HepG2 (cell line): ENCODE data around the gene VAMP4. TPM values are rescaled to one million over a fixed set of nuclear protein-coding genes. Genes with fewer than 3 reads are reported as not detected.

Experiments used
- ATAC-seq: fragments of 200-7000 bp; cut with Tn5 transposase; 3 replicates; pipeline ENCODE4 v1.9.1; 2020; ENCODE audit warnings: mild to moderate bottlenecking, moderate library complexity
- BruUV-seq: library from RNA; stranded (reverse); fragments of 400-500 nt; replicated peaks from 2 replicates; lab custom pipeline; 2021; lab: Mats Ljungman, UMichigan
- CTCF ChIA-PET: fragments of 300-600 bp; formaldehyde crosslinking; extraction: SDS; loops from one replicate; lab custom pipeline; 2021; ENCODE audit warnings: low total read pairs, inconsistent platforms, low intra/inter-chr PET ratio; lab: Yijun Ruan, JAX
- POLR2A ChIA-PET: fragments of 350-600 bp; sonication (Branson Sonifier 250); formaldehyde crosslinking; loops from one replicate; lab custom pipeline; 2020; ENCODE audit warnings: antibody characterized with exemption, inconsistent platforms; lab: Yijun Ruan, JAX
- DNase-seq: peaks from one replicate; pipeline ENCODE4 v3.0.0-alpha.2; 2015; ENCODE audit warnings: low spot score
- FAIRE-seq: peaks from 3 replicates; lab custom pipeline; 2011; peaks lifted over from hg19 to GRCh38; lab: Jason Lieb, UNC
- H2AFZ ChIP-seq: one replicate; pipeline ENCODE4 v1.6.1; 2011; ENCODE audit warnings: low read length, inconsistent platforms
- H3K27ac ChIP-seq: fragments of 300-600 bp; 3 replicates; pipeline ENCODE4 v1.8.0; 2011; ENCODE audit warnings: mixed run types, mild to moderate bottlenecking, mixed read lengths, low read length, inconsistent platforms; ENCODE audit not compliant: insufficient read depth; ENCODE audit errors: extremely low read length
- H3K27me3 ChIP-seq, 2 experiments: fragments of 200-600 bp in 1 of 2; 2 replicates in 1 of 2; 3 replicates in 1 of 2; pipeline versions ENCODE4 v1.6.0 to v1.8.0; 2011; ENCODE audit warnings: low read length in 2 of 2, mild to moderate bottlenecking in 2 of 2, moderate library complexity in 2 of 2, inconsistent platforms in 1 of 2; ENCODE audit not compliant: insufficient read depth in 2 of 2, control insufficient read depth in 1 of 2
- H3K36me3 ChIP-seq, 2 experiments: fragments of 200-600 bp in 1 of 2; replicated peaks in 1 of 2; 2 replicates in 1 of 2; 3 replicates in 1 of 2; pipeline versions ENCODE4 v1.5.1 to v1.8.0; 2011; ENCODE audit warnings: low read length in 2 of 2, inconsistent platforms in 1 of 2; ENCODE audit not compliant: insufficient read depth in 2 of 2, control insufficient read depth in 1 of 2
- H3K4me1 ChIP-seq: 2 replicates; pipeline ENCODE4 v1.5.1; 2012; ENCODE audit warnings: low read length, inconsistent platforms; ENCODE audit not compliant: insufficient read depth
- H3K4me2 ChIP-seq: 2 replicates; pipeline ENCODE4 v1.6.0; 2011; ENCODE audit warnings: low read depth, low read length, inconsistent platforms
- H3K4me3 ChIP-seq, 3 experiments: fragments of 200-600 bp in 1 of 3; sonication (generic), shearing (Covaris generic) in 1 of 3; replicated peaks in 1 of 3; 2 replicates each; pipeline ENCODE4 v1.5.1; 2011 to 2016; ENCODE audit warnings: low read length in 3 of 3, inconsistent platforms in 2 of 3, low read depth in 2 of 3, mild to moderate bottlenecking in 2 of 3, control low read depth in 1 of 3, mixed read lengths in 1 of 3; ENCODE audit not compliant: insufficient read depth in 1 of 3
- H3K79me2 ChIP-seq: one replicate; pipeline ENCODE4 v1.6.1; 2011; ENCODE audit warnings: low read length, inconsistent platforms; ENCODE audit not compliant: insufficient read depth
- H3K9ac ChIP-seq: 2 replicates; pipeline ENCODE4 v1.6.0; 2011; ENCODE audit warnings: mild to moderate bottlenecking, low read depth, low read length, inconsistent platforms; ENCODE audit not compliant: insufficient read depth
- H3K9me3 ChIP-seq: 2 replicates; pipeline ENCODE4 v1.5.1; 2012; ENCODE audit warnings: mild to moderate bottlenecking, low read length
- H4K20me1 ChIP-seq: 2 replicates; pipeline ENCODE4 v1.6.0; 2011; ENCODE audit warnings: inconsistent platforms, mild to moderate bottlenecking, low read length, moderate library complexity; ENCODE audit not compliant: insufficient read depth
- BHLHE40 ChIP-seq: IDR thresholded peaks from 2 replicates; pipeline ENCODE4 v1.6.1; 2011; ENCODE audit warnings: low read length, improper control_type of control experiment
- CEBPB ChIP-seq: IDR thresholded peaks from 2 replicates; pipeline ENCODE4 v1.6.1; 2011; ENCODE audit warnings: low read depth, low read length, improper control_type of control experiment, borderline replicate concordance
- FOXK1 ChIP-seq: sonication (generic); formaldehyde crosslinking; IDR thresholded peaks from 2 replicates; pipeline ENCODE4 v1.4.0; 2020; ENCODE audit warnings: low read depth, missing genetic modification reagents, borderline replicate concordance
- GLI4 ChIP-seq: sonication (generic); formaldehyde crosslinking; IDR thresholded peaks from 2 replicates; pipeline ENCODE4 v1.5.1; 2020; ENCODE audit warnings: missing genetic modification reagents, mild to moderate bottlenecking, moderate library complexity, borderline replicate concordance
- HDAC2 ChIP-seq: sonication (generic); formaldehyde crosslinking; IDR thresholded peaks from 2 replicates; pipeline ENCODE4 v1.4.0; 2020; ENCODE audit warnings: missing genetic modification reagents
- MLLT10 ChIP-seq: sonication (generic); formaldehyde crosslinking; IDR thresholded peaks from 2 replicates; pipeline ENCODE4 v1.4.0; 2020; ENCODE audit warnings: missing genetic modification reagents
- NFATC3 ChIP-seq: sonication (generic); formaldehyde crosslinking; IDR thresholded peaks from 2 replicates; pipeline ENCODE4 v1.5.1; 2020; ENCODE audit warnings: mild to moderate bottlenecking, missing genetic modification reagents
- PAF1 ChIP-seq: IDR thresholded peaks from 2 replicates; pipeline ENCODE4 v1.6.1; 2016; ENCODE audit warnings: missing genetic modification reagents, missing compliant biosample characterization
- PHF8 ChIP-seq: sonication (generic); formaldehyde crosslinking; IDR thresholded peaks from 2 replicates; pipeline ENCODE4 v1.5.0; 2020; ENCODE audit warnings: missing genetic modification reagents
- REXO4 ChIP-seq: sonication (generic); formaldehyde crosslinking; IDR thresholded peaks from 2 replicates; pipeline ENCODE4 v1.8.0; 2022; ENCODE audit warnings: missing genetic modification reagents, mild to moderate bottlenecking, borderline replicate concordance
- SATB2 ChIP-seq: sonication (generic); formaldehyde crosslinking; IDR thresholded peaks from 2 replicates; pipeline ENCODE4 v1.5.0; 2020; ENCODE audit warnings: missing genetic modification reagents
- ZFP36L2 ChIP-seq: sonication (generic); formaldehyde crosslinking; IDR thresholded peaks from 2 replicates; pipeline ENCODE4 v1.4.0; 2020; ENCODE audit warnings: missing genetic modification reagents
- ZNF180 ChIP-seq: sonication (generic); formaldehyde crosslinking; IDR thresholded peaks from 2 replicates; pipeline ENCODE4 v1.4.0; 2020; ENCODE audit warnings: low read depth, missing genetic modification reagents, borderline replicate concordance
- ZNF678 ChIP-seq: sonication (generic); formaldehyde crosslinking; IDR thresholded peaks from 2 replicates; pipeline ENCODE4 v1.4.0; 2020; ENCODE audit warnings: mild to moderate bottlenecking, missing genetic modification reagents
- ZNF746 ChIP-seq: sonication (generic); formaldehyde crosslinking; IDR thresholded peaks from 2 replicates; pipeline ENCODE4 v1.8.0; 2022; ENCODE audit warnings: mild to moderate bottlenecking, missing genetic modification reagents
- ZNF777 ChIP-seq: sonication (generic); formaldehyde crosslinking; IDR thresholded peaks from 2 replicates; pipeline ENCODE4 v1.4.0; 2020; ENCODE audit warnings: missing genetic modification reagents
- WGBS: methylation state at CpG from one replicate; pipeline ENCODE4 v1.1.6; 2017; ENCODE audit warnings: low lambda C conversion rate; 5-methylcytosine and 5-hydroxymethylcytosine counted together
- in situ Hi-C: cut with HindIII; loops from 2 replicates; pipeline ENCODE4 v1.10.0; 2017; ENCODE audit warnings: low pct_unique_long_range_greater_than_20kb; ENCODE audit not compliant: extremely low pct_ligation_motif_present
- intact Hi-C: fragments of 100-400 bp; cut with micrococcal nuclease; formaldehyde crosslinking; loops from one replicate; pipeline ENCODE4 v1.10.0; 2022; ENCODE audit not compliant: unreplicated experiment
- polyA plus RNA-seq, 8 experiments: library from polyadenylated mRNA; depleted of rRNA in 3 of 8; stranded (reverse) in 7 of 8; unstranded in 1 of 8; fragments of >200 nt; fragmentation: Illumina TruSeq in 4 of 8; extraction: Trizol in 4 of 8; gene quantifications; 2 replicates each; pipeline versions ENCODE4 v1.2.1 to v1.2.3, GENCODE V29; 2011 to 2016; ENCODE audit warnings: low read depth in 4 of 8, missing spikeins in 1 of 8, mixed read lengths in 1 of 8; ENCODE audit not compliant: insufficient read depth in 1 of 8
- total RNA-seq, 5 experiments: library from RNA; depleted of rRNA; stranded (reverse); fragments of >200 nt; fragmentation: Illumina TruSeq; extraction: Trizol; gene quantifications; 2 replicates each; pipeline ENCODE4 v1.2.3, GENCODE V29; 2016; ENCODE audit warnings: low read depth in 1 of 5
- TF ChIP-seq, protein P1 (sequence below): sonication (generic); formaldehyde crosslinking; IDR thresholded peaks from 2 replicates; pipeline ENCODE4 v1.5.1; 2020; ENCODE audit warnings: mild to moderate bottlenecking, missing genetic modification reagents, moderate library complexity

VAMP4 gene
- total and polyA plus RNA-seq, 2 of the 13 experiments (the other 11 are each of a cell fraction or from before 2014, with no cell fraction given) = 1.4 to 2.0 TPM

DNA sequence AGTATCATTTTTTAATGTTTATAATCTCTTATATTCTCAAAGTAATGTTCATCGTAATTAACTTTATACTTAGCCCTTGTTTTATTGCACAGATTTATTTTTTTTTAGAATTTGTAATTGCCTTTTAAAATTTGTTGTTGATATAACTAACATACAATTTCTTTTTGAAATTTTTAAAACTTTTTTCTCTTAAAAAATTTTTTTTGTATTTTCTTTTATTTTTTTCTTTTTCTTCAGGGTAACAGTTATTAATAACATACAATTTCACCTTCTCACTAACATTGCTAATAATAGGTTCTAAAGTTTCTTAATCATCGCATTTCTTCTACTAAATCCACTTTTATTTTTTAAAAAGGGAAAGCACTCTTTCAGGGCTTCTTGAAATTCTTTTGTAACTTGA, 11.3 kb upstream of the VAMP4 start:
- POLR2A ChIA-PET = no interaction called here
- WGBS = 11% methylated on average over 2 of the region's 2 CpGs

DNA sequence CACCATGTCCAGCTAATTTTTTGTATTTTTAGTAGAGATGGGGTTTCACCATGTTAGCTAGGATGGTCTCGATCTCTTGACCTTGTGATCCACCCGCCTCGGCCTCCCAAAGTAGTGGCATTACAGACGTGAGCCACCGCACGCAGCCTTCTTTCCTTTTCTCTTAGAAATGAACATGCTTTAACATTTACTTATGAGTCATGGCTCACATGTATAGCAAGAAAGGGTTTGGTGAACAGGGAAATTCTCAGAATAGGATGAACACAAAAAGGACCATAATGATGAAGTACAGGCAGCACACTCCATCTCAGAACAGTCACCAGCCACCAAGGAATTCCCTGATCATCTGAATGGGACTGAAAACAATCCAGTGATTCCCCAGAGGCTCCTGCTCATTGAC, 9.4 kb upstream of the VAMP4 start:
- no peak overlapping the region for H3K27ac ChIP-seq
- in situ Hi-C loops = no loop called here
- H3K4me2 ChIP-seq = no peak overlapping the region
- ATAC-seq = no peak
- intact Hi-C loops = no loop called here
- ChIA-PET POLR2A (no interaction called here), CTCF (no interaction called here)
- no peaks in the 10 kb centered on the region for H3K4me1 ChIP-seq
- H3K36me3 ChIP-seq = no peaks in the 10 kb centered on the region
- 44% methylated on average over 6 of the region's 6 CpGs for WGBS
- no peak overlapping the region for H3K9ac ChIP-seq
- no peaks in the 10 kb centered on the region for H3K79me2 ChIP-seq
- FAIRE-seq = no peak
- H3K27me3 ChIP-seq = 0 out of 5 replicates have a peak, but pooled peaks cover 0 to 3% of the 10 kb centered on the region in 2 experiments
- no peaks in the 10 kb centered on the region for H3K9me3 ChIP-seq
- H4K20me1 ChIP-seq = no peaks in the 10 kb centered on the region
- no peak for DNase-seq
- H3K4me3 ChIP-seq = no peak overlapping the region
- TF ChIP-seq, protein P1, sequence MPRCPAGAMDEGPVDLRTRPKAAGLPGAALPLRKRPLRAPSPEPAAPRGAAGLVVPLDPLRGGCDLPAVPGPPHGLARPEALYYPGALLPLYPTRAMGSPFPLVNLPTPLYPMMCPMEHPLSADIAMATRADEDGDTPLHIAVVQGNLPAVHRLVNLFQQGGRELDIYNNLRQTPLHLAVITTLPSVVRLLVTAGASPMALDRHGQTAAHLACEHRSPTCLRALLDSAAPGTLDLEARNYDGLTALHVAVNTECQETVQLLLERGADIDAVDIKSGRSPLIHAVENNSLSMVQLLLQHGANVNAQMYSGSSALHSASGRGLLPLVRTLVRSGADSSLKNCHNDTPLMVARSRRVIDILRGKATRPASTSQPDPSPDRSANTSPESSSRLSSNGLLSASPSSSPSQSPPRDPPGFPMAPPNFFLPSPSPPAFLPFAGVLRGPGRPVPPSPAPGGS (CRISPR knock-in tag) = no peak
- no peak for TF ChIP-seq REXO4 (CRISPR knock-in tag)
- TF ChIP-seq ZNF678 (CRISPR knock-in tag) = no peak
- TF ChIP-seq HDAC2 (CRISPR knock-in tag) = no peak
- TF ChIP-seq NFATC3 (CRISPR knock-in tag) = no peak
- TF ChIP-seq GLI4 = no peak
- no TSS peak for BruUV-seq
- H2AFZ ChIP-seq = no peak overlapping the region

More for the DNA sequence above, 11.3 kb upstream of the VAMP4 start:
- H3K9me3 ChIP-seq = no peaks in the 10 kb centered on the region
- BruUV-seq = no TSS peak
- H3K4me2 ChIP-seq = no peak overlapping the region
- no peaks in the 10 kb centered on the region for H3K4me1 ChIP-seq
- H4K20me1 ChIP-seq = no peaks in the 10 kb centered on the region
- peaks cover 0 to 5% of the 10 kb centered on the region in 2 experiments; a peak in 1 of 5 replicates for H3K27me3 ChIP-seq
- CTCF ChIA-PET = no interaction called here
- H3K9ac ChIP-seq = no peak overlapping the region
- intact Hi-C loops = no loop called here
- ATAC-seq = no peak
- H3K79me2 ChIP-seq = no peaks in the 10 kb centered on the region
- no peaks in the 10 kb centered on the region for H3K36me3 ChIP-seq
- DNase-seq = no peak
- no peak overlapping the region for H2AFZ ChIP-seq
- in situ Hi-C loops = no loop called here
- no peak for FAIRE-seq
- H3K4me3 ChIP-seq = no peak overlapping the region
- H3K27ac ChIP-seq = no peak overlapping the region
- TF ChIP-seq FOXK1 (CRISPR knock-in tag) (no peak), BHLHE40 (no peak), MLLT10 (no peak), CEBPB (no peak), ZFP36L2 (CRISPR knock-in tag) (no peak), PHF8 (CRISPR knock-in tag) (no peak), ZNF746 (CRISPR knock-in tag) (no peak), ZNF180 (no peak), SATB2 (CRISPR knock-in tag) (no peak), ZNF777 (CRISPR knock-in tag) (no peak), PAF1 (no peak)
